ENCODE results near the gene TAS1R2.

DNA sequence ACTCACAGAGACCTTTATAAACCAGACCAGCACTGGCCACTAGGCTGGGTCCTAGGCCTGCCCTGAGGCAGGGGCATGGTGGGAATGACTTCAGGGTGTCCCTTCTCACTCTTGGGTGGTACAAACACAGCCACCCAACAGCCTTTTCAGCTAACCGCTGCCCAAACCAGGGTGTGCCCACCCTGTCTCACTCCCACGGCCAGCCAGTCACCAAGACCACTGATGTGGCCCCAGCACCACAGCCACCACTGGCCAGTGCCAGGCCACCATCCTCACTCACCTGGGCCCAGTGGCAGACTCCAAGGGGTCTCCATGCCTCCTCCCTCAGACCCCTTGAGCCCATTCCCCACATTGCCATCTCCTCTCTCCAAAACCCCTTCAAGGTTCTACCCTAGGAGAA, 27.8 kb downstream of the TAS1R2 start:
- no peak for TF ChIP-seq POLR2AphosphoS5 (IDR thresholded peaks at IDR 0.05; ENCODE audit: low read depth)
- TF ChIP-seq, protein P1, sequence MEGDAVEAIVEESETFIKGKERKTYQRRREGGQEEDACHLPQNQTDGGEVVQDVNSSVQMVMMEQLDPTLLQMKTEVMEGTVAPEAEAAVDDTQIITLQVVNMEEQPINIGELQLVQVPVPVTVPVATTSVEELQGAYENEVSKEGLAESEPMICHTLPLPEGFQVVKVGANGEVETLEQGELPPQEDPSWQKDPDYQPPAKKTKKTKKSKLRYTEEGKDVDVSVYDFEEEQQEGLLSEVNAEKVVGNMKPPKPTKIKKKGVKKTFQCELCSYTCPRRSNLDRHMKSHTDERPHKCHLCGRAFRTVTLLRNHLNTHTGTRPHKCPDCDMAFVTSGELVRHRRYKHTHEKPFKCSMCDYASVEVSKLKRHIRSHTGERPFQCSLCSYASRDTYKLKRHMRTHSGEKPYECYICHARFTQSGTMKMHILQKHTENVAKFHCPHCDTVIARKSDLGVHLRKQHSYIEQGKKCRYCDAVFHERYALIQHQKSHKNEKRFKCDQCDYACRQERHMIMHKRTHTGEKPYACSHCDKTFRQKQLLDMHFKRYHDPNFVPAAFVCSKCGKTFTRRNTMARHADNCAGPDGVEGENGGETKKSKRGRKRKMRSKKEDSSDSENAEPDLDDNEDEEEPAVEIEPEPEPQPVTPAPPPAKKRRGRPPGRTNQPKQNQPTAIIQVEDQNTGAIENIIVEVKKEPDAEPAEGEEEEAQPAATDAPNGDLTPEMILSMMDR (conservative IDR thresholded peaks at IDR 0.05; ENCODE audit: low read depth in 2 of 2): no peak
- TF ChIP-seq EZH2 (IDR thresholded peaks at IDR 0.05; ENCODE audit: low read depth, unreplicated experiment): no peak
- TF ChIP-seq, protein P2, sequence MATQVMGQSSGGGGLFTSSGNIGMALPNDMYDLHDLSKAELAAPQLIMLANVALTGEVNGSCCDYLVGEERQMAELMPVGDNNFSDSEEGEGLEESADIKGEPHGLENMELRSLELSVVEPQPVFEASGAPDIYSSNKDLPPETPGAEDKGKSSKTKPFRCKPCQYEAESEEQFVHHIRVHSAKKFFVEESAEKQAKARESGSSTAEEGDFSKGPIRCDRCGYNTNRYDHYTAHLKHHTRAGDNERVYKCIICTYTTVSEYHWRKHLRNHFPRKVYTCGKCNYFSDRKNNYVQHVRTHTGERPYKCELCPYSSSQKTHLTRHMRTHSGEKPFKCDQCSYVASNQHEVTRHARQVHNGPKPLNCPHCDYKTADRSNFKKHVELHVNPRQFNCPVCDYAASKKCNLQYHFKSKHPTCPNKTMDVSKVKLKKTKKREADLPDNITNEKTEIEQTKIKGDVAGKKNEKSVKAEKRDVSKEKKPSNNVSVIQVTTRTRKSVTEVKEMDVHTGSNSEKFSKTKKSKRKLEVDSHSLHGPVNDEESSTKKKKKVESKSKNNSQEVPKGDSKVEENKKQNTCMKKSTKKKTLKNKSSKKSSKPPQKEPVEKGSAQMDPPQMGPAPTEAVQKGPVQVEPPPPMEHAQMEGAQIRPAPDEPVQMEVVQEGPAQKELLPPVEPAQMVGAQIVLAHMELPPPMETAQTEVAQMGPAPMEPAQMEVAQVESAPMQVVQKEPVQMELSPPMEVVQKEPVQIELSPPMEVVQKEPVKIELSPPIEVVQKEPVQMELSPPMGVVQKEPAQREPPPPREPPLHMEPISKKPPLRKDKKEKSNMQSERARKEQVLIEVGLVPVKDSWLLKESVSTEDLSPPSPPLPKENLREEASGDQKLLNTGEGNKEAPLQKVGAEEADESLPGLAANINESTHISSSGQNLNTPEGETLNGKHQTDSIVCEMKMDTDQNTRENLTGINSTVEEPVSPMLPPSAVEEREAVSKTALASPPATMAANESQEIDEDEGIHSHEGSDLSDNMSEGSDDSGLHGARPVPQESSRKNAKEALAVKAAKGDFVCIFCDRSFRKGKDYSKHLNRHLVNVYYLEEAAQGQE (IDR thresholded peaks at IDR 0.05; ENCODE audit: unreplicated experiment): no peak

All from GM23338 (cell line).